GM15510 (cell line): ENCODE data around the gene DRD1.

Experiments
- POLR2A ChIP-seq: IDR thresholded peaks from 3 replicates; pipeline ENCODE4 v1.6.1; 2011; ENCODE audit warnings: borderline replicate concordance; ENCODE audit not compliant: insufficient read length; ENCODE audit errors: extremely low read depth

DRD1 gene

DNA sequence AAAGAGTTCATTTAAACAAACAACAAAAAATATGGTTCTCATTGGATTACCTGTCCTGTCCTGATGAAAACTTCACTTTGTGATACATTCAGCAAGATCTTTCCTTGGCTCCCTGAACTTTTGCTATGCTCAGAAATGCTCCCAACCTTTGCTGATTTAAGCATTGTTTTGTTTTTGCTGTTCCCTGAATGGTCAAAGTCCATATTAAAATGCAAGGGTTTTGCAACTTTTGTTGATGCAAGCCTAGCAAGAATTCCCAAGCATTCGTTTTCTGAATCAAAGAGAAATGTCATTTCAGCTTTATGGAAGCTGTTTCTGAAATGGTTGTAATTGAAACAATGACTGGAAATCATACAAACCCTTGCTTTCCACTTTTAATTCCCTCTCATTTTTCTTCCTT, 31.3 kb upstream of the DRD1 start:
- TF ChIP-seq POLR2A = no peak

GRCh38 chr5:175472378-175472777, 28.4 kb upstream of the DRD1 start:
- TF ChIP-seq POLR2A = no peak

- TF ChIP-seq POLR2A = no peak
Measured at GRCh38 chr5:175471628-175472027, 27.6 kb upstream of the DRD1 start.

- no peak for TF ChIP-seq POLR2A
Measured at GRCh38 chr5:175471196-175471595, 27.2 kb upstream of the DRD1 start.

GRCh38 chr5:175470781-175471180, 26.8 kb upstream of the DRD1 start:
- no peak for TF ChIP-seq POLR2A

DNA sequence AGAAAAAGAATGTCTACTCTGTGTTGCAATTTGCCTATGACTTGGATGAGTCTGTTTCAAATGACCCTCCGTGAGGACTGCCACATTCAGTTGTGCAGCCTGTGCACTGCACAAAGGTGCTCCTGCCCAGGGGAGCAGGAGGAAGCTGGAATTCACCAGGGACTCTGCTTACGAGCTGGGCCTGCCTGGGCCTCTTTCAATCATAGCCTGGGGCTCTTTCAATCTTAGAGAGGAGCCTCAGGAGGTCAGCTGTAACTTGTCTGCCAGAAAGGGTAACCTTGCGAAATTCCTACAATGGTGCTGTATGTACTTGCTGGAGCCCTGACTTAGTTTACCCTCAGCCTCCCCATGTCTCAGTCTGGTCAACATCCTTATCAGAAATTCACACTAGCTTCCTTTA, 25.9 kb upstream of the DRD1 start:
- TF ChIP-seq POLR2A = no peak

DNA sequence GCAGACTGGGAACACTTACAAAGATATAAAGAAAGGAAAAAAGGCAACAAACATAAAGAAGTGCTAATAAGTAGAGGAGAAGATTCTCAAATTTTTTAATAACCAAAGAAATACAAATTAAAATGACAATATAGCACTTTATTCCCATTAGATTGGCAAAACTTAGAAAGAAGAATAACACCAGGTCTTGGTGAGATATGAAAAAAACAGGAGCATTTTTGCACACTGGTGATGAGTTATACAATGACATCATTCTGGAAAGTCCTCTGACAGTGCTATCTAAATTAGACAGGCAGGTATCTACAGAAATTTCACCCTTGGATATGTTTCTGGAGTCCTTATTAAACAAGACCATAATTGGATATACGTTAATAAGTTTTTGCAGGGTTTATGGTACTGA, 24.9 kb upstream of the DRD1 start:
- TF ChIP-seq POLR2A = no peak

- TF ChIP-seq POLR2A = no peak
Measured at GRCh38 chr5:175467983-175468690, 24.2 kb upstream of the DRD1 start.

GRCh38 chr5:175466700-175467318, 22.8 kb upstream of the DRD1 start:
- TF ChIP-seq POLR2A = no peak

DNA sequence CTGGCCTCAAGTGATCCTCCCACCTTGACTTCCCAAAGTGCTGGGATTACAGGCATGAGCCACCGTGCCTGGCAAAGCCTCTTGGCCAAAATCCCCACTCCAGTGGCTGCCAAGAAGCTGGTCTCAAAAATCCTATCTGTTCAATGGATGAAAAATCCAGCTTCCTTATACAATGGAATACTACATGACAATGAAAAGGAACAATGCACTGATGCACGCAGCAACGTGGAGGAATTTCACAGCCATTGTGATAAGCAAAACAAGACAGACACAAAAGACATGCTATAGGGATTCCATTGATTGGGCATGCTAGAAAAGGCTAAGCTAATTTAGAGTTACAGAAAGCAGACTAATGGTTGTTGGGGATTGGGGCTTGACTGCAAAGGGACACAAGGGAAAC, 21.3 kb upstream of the DRD1 start:
- no peak for TF ChIP-seq POLR2A

DNA sequence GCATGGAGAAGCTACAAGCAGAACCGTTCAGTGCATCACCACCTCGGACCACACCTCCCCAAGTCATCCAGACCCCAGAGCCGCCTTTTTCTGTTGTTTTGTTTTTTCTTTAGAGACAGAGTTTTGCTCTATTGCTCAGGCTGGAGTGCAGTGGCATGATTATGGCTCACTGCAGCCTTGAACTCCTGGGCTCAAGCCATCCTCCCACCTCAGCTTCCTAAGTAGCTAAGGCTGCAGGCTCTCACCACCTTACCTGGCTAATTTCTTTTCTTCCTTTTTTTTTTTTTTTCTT, 20.9 kb upstream of the DRD1 start:
- no peak for TF ChIP-seq POLR2A

DNA sequence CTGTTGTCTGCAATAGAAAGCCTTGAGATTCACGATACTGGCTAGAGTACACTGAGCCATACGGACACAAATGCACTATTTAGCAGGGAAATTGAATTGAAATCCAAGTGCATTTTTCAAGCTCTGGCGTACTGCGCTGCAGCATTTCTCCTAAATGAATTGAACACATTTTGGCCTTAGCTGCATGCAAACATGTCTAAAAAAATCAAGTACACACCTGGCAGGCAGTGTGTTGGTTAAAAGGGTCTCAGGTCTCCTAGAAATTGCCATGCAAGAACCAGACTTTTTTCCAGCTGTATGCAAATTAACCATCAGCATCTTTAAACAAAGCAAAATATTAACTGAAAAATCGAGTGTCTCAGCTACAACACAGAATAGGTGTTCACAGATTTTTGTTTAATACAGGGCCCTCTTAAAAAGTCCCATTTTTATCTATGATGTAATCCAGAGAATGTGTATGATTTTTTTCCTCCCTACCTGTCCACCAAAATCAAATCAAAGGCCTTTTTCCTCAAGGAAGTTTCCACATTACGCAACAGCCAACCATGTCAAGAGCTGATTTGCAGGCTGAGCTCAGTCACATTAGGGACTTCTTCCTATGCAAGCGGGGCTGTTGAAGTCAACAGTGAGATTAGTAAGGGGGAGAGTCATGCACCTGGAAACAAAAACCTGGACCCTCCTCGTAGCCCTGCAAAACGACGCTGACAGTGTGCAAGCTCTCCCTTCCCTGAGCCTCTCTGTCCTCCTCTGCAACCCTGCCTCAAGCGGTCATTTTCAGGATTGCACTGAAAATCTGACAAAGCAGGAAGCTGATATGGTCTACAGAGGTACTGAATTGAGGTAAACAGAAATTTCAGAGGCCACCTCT, 20.3 kb upstream of the DRD1 start:
- no peak for TF ChIP-seq POLR2A

DNA sequence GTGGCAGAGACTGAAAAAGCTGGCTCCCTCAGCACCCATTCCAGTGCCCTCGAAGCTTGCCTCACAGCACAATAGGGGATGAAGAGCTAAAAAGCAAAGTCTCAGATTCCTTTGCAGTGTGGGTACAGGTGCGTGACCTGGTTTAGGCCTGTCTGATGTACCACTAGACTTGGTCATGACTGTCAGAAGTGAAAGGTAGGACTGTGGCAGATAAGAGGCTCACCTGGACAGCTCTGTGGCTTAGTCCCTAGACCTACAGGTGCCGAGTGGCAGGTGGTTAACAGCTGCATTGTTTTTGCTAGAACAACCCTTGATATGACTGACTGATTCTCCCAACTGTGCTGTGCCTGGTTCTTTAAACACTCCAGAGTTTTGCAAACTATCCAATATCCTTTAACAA, 19.7 kb upstream of the DRD1 start:
- TF ChIP-seq POLR2A = no peak

- no peak for TF ChIP-seq POLR2A
Measured at GRCh38 chr5:175461370-175461769, 17.4 kb upstream of the DRD1 start.

DNA sequence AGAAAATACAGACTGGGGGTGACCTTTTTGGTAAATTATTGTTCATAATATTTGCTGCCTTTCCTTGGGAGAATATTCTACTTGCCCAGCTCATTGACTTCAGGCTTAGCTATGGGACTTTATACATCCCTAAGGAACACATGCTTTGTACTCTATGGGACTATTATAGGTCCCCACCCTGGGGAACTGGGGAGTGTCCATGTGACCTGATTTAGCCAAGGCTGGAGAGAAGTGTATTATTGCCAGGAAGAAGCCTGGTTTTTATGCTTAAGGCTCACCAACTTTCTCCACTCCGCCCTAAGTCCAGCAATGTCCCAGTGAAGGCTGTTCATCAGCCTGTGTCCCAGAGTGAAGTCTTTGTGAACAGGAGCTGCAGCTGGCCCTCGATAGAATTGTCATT, 16.6 kb upstream of the DRD1 start:
- no peak for TF ChIP-seq POLR2A

- no peak for TF ChIP-seq POLR2A
Measured at GRCh38 chr5:175460126-175460525, 16.1 kb upstream of the DRD1 start.

GRCh38 chr5:175457466-175457865, 13.5 kb upstream of the DRD1 start:
- TF ChIP-seq POLR2A = no peak
